Ureter (tissue), 1 donor: ENCODE results near the gene POLRMT. TPM values are rescaled to one million over a fixed set of nuclear protein-coding genes. Genes with fewer than 3 reads are reported as not detected.
"Not testable (repeated sequence)": the region's sequence is repeated elsewhere in the genome, so short reads cannot be mapped to it uniquely, and the experiment has no call there.

Experiments used
- DNase-seq: peaks from one replicate; pipeline ENCODE4 v3.0.0-alpha.2; 2020; ENCODE audit warnings: low spot score
- total RNA-seq: library from RNA; stranded (reverse); gene quantifications from one replicate; pipeline ENCODE4 v1.2.4, GENCODE V29; 2023
- donor health status: DM: yes; HTN: yes; CAD: no.

The POLRMT gene
- total RNA-seq, 1 donor from 2014 or later, result 56.4 TPM

DNA sequence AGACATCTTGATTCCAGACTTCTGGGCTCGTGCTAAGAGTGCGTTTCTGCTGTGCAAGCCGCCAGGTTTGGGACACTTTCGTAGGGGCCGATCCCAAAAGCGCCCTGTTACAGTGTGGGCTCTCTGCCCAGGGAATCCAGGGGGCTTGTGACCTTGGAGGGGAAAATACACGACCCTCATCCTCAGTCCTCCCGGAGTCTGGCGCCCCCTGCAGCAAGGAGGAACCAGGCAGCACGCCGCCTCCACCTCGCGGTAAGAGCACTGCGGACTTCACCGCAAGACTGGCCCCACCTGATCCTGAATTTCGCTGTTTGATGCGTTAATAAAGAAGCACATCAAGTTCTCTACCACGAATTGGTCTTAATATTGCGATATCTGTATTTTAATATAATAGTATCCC lies 5.2 kb downstream of the POLRMT start:
- no peak for DNase-seq

DNA sequence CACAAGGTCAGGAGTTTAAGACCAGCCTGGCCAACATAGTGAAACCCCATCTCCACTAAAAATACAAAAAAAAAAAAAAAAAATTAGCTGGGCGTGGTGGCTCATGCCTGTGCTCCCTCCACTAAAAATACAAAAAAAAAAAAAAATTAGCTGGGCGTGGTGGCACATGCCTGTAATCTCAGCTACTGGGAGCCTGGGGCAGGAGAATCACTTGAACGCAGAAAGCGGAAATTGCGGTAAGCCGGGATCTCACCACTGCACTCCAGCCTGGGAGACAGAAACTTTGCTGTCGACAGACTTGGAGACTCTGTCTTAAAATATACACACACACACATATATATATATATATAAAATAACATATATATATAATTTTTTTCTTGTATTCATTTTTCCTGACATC lies 6.8 kb downstream of the POLRMT start:
- not testable (repeated sequence) for DNase-seq

DNA sequence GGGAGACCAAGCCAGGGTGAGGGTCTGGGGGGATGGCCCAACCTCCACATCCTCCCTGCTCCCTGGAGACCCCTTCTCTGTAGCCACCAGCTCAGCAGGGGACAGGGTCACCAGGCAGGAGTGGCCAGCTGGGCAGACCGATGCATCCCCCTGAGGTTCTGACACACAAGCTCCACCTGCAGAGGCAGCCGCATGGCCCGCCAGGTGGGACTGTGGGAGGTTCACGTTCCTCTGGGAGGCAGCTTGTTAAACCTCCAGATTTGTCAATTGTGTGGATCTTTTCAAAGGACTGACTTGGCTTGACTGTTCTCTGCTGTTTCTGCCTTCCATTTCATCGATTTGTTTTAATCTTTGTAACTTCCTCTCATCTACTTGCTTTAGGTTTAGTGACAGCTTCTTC lies 8.1 kb downstream of the POLRMT start:
- DNase-seq, result no peak

DNA sequence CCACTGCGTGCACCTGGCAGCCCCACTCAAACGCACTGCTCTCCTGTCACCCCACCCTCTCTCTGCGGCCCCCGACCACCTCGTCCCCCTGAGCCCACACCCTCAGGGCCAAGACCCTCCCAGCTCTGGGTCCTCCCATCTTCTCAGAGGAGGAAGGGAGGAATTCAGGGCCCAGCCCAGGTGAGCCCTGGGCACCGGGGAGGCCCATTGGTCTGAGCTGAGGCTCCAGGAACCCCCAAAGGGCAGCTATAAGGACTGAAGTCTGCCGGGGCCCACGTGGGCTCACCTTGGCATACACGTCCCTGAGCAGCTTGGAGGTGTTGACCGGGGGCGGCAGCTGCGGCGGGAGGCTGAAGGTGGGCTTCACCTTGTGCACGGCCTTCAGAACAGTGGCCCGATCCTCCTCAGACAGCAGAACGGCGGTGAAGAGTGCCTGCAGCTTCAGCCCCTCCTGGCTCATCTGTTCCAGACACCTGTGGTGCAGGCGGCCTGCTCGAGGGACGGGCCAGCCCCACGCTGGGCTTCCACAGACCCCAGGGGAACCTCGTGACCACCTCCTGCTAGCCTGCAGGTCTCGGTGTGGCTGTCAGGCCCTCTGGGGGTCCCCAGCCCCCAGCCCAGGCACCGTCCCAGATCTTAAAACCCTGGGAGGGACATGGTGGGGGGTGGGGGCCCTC lies 8.8 kb downstream of the POLRMT start:
- DNase-seq, result no peak

DNA sequence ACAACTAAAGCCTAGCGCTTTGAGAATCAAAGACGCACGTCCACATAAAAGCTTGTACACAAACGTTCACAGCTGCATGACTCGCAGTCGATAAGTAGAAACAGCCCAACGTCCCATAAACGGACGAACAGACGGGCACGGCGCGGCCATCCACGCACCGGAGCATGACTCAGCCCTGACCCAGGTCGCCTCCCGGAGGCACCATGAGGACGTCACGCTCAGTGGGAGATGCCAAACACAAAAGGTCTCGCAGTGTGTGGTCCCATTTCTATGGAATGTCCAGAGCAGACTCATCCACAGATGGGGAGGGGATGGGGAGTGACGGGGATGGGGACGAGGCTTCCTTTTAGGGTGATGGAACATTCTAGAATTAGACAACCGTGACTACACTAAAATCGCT lies 9.4 kb downstream of the POLRMT start:
- no peak for DNase-seq

DNA sequence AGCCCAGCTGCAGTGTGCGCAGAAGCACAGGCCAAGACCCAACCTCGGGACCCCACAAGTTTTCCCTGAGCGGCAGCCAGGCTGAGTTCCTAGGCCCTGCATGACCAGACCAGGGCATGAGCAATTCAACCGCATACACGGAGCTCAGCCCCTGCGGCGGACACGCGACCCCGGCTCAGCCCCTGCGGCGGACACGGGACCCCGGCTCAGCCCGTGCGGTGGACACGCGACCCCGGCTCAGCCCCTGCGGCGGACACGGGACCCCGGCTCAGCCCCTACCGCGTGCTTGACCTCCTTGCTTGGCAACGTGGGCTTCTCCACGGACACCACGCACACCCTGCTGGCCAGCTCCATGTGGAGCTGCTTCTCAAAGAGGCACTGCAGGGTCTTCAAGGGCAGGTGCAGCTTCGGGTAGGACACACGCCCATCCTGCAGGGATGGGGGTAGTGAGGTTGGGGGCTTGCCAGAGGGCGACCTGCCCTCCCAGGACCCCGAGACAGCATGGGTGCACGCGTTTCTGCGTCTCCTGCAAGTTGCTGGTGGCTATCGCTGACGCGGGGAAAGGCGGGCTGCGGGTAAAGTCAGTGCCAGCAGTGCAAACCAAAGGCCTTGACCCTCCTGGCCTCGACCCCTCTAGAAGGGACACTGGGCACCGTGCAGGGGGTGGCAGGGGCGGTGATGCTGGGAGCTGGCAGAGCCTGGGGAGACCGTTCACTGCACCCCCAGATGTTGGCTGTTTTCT lies 10.0 kb downstream of the POLRMT start:
- DNase-seq, result no peak

DNA sequence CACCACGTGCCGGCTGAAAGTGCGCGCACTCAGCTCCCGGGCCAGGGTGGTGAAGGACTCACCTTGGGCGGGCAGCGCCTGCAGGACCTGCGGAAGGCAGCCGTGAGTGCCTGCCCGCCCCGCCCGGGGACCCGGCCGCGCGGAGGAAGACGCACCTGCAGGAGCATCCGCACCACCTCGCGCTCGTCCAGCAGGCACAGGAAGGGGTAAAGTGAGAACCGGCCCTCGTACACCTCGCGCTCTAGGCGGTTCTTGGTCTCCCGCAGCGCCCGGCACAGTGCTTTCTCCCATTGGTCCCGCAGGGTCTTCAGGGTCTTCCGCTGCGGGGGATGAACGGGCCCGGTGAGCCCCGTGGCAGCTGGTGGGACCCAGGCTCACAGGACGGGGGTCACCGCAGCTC lies 10.7 kb downstream of the POLRMT start:
- DNase-seq, result no peak

DNA sequence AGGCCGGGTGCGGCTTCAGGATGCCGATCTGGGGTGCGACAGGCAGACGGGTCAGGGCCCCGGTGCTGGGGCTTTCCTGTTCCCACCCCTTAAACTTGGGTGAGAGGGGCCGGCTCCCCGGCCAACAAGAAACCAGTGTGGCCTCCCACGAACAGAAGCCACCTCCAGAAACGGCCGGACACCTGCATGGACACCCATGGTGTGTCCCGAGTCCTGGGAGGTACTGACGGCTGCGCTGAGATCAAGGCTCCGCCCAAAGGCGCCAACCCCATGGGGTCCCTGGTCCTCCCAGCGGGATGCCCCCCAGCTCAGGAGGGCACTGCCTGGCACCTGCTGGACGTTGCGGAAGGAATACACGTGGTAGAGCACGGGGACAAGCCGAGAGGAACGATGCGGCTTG lies 11.5 kb downstream of the POLRMT start:
- no peak for DNase-seq

DNA sequence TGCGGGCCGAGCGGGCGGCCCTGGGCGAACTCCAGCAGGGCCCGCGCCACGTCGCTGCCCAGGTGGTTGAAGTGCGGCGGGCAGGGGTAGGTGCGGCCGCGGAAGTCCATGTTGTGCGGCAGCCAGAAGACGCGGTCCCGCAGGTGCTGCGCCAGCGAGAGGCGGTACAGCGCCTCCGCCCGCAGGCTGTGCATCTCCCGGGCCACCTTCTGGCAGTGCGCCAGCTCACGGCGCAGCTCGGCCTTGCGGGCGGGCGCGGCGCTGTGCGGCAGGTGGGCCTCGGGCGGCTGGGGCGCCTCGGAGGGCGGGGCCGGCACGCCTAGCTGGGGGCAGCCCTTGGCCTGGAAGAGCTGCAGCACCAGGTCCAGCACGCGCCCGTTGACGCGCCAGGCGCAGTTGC lies 12.1 kb downstream of the POLRMT start:
- DNase-seq, result not testable (repeated sequence)

DNA sequence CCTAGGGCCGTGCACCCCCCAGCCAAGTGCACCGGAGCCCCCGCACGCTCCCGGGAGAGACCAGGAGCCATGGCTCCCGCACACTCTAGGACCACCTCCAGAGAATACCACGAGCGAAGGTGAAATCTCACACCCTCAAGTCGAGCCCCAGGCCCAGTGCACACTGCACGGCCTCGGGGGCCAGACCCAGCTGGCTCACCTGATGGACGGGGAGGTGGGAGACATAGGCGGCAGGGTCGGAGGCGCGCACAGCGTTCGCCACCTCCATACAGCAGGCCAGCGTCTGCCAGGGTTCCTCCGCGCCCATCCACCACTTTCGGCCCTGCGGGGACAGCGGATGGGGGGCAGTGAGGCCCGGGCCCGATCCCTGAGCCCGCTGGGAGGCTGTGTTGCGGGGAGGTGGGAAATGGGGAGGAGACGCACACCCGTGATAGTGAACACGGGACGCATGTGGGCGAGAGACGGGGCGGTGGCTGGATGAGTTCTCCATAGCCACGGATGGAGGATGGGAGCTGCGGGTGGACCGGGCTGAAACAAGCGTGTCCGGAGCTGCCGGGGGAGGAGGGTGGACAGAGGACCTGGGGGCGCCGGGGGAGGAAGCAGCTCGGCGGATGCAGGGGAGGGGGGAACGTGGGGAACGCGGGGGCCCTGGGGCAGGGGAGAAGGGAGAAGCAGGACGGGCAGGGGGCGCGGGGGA lies 13.0 kb downstream of the POLRMT start:
- DNase-seq, result no peak

DNA sequence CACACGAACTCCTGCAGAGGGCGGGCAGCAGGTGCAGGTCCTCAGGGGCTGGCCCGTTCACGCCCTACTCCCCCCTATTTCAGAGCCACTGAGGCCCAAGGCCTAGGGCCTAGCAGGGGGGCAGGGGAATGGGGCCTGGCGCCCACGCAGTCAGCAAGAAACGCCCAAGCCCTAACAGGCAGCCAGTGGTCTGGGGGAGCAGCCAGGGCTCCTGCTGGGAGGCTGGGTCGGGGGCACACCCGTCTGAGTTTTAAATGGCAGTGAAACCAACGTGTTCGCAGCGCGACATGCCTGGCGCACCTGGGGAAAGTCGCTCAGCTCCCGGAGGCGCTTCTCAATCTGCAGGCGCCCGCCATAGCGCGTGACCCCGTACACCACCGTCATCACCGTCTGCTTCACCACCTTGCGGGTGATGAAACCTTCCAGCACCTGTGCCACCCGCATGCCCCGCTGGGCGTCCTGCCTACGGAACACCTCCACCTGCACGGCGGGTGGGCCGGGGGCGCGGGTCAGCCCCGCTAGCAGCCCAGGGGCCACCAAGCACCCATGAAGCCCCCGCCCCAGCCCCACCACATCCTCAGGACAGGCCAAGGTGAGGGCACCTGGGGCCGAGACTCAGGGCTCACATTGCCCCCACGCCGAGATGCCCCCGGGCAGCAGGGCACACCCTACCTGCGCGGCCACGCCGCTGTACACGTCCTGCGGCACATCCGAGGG lies 13.9 kb downstream of the POLRMT start:
- no peak for DNase-seq

DNA sequence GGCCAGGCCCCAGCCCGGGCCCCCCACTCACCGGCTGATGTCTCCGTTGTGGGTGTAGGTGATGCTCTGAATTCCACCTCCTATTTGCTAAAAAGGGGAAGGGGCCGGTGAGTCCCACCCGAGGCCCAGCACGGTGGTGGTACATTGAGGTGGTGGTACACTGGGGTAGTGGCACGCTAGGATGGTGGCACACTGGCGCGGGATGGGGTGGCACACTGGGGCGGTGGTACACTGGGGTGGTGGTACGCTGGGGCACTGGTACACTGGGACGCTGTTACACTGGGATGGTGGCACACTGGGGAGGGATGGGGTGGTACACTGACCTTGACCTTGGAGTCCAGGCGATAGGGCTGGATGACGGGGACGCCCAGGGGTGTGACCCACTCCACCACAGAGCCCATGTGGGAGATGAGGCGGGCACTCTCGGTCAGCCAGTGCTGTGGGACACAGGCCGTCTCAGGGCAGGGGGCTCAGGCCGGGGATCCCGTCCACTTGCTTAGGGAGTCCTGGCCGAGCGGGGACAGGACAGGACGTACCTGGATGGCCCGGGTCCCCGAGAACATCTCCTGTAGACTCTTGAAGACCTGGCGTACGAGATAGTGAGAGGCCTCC lies 14.6 kb downstream of the POLRMT start:
- no peak for DNase-seq

DNA sequence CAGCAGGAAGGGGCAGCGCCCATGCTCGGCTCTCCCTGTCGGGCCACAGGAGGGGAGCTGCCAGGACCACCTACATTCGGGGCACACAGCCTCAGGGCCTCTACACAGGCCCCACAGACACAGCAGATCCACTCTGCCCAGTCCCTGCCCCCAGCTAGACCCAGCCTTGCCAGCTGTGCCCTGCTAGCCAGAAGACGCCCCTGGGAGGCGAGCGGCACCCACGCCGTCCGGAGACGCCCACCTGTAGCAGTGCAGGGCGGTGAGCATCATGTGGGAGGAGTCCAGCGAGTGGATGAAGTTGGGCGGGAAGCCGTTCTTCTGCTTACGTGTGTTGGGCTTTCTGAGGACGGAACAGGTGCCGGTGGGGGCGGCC lies 15.1 kb downstream of the POLRMT start:
- no peak for DNase-seq

DNA sequence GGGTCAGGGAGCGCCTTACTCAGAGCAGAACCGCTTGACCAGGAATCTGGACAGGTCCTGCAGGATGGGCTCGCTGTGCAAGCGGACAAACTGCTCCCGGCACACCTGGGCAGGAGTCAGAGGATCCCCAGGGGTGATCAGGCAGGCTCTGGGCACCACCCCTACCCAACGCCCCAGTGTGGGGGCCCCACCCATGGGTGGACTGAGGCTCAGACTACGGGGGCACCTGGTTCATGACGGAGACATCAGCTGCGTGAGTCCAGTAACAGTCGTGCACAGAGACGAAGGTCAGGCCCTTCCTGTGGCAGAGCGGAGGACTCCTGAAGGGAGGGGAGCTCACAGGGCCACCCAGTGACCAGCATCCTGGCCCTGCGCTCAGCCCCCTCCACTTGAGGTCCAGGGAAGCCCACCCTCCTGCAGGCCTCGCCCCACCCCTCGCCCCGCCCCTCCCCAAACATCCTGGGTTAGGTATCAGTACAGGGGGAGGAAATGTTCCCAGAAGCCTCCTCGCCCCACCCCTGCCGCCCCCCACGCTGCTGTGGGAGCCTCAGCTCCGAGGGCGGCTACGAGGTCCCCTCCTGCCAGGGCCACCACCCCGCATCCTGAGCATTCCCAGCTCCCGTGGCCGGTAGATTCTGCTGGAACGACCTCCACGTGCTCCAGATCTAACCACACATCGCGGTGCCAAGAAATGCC lies 15.6 kb downstream of the POLRMT start:
- no peak for DNase-seq

DNA sequence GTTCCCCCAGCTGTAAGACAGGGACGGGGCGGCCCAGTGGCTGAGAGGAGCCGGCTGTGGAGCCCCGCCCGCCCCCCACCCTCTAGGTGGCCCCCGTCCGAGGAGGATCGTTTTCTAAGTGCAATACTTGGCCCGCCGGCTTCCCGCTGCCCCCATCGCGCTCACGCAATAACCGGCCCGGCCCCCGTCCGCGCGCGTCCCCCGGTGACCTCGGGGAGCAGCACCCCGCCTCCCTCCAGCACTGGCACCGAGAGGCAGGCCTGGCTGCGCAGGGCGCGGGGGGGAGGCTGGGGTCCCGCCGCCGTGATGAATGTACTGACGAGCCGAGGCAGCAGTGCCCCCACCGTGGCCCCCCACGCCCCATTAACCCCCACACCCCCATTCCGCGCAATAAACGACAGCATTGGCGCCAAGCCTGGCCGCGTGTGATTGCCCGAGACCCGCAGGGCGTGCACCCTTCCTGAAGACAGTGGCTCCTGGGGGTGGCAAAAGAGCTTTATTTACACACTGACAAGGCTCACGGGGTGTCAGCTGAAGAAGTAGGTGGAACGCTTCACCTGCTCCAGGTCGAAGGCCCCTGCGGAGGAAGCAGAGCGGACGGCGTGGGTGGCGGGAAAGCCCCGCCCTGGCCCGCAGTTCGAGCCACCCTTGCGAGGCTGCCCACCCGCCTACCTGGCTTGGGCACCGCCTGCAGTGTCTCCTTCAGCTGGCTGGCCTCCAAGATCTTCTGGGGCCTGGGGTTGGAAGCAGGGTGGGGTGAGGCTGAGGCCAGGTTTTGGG lies 16.4 kb downstream of the POLRMT start:
- DNase-seq, result no peak

DNA sequence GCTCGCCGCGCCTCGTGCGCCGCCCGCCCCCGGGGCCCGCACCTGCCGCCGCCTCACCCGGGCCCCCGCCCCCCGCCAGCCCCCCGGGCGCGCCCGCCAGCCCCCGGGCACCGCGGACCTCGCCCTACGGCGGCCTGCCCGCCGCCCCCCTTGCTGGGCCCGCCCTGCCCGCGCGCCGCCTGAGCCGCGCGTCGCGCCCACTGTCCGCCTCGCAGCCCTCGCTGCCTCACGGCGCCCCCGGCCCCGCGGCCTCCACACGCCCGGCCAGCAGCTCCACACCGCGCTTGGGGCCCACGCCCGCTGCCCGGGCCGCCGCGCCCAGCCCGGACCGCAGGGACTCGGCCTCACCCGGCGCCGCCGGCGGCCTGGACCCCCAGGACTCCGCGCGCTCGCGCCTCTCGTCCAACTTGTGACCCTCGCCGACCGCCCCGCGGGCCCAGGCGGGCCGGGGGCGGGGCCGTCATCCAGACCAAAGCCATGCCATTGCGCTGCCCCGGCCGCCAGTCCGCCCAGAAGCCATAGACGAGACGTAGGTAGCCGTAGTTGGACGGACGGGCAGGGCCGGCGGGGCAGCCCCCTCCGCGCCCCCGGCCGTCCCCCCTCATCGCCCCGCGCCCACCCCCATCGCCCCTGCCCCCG lies 17.2 kb downstream of the POLRMT start:
- DNase-seq, result no peak

DNA sequence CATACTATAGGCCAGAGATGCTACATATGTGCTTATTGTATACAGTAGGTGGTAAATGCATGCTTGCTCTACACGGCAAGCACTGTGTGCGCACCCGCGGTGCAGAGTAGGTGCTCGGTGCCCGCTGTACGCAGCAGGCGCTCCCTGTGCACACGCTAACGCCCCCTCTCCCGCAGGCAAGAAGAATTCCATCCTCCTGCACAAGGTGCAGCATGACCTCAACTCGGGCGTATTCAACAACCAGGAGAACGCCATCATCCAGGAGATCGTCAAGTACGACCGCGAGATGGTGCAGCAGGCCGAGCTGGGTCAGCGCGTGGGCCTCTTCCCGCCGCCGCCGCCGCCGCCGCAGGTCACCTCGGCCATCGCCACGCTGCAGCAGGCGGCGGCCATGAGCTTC lies 17.7 kb downstream of the POLRMT start:
- DNase-seq, result no peak

DNA sequence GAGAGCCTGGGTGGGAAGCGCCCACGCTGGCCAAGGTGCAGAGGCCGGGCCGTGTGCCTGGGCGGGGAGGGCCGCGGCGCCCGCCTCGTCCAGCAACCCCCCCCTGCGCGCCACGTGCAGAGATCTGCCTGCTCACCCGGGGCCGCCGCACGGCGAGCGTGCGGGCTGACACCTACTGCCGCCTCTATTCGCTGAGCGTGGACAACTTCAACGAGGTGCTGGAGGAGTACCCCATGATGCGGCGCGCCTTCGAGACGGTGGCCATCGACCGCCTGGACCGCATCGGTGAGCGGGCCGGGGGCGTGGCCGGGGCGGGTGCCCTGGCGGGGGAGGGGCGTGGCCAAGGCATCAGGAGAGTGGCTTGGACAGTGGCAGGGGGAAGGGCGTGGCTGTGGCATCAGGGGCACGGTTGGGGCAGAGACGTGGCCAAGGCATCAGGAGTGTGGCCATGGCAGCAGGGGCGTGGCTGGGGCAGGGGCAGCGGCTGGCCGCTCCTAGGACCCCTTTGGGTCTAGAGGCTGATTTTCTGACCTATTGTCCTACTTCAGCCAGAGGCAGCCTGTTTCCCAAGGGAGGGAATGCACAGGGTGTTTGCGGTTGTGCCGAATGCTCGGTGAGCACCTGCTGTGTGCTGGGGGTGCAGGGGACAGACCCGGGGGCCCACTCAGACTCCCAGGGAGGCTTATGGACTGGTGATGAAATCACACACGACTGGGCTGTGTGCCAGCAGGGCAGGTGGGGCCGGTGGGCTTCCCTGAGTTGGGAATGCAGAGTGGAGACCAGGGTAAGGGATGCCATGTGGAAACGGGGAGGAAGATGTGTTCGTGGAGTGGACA lies 19.4 kb downstream of the POLRMT start:
- no peak for DNase-seq

DNA sequence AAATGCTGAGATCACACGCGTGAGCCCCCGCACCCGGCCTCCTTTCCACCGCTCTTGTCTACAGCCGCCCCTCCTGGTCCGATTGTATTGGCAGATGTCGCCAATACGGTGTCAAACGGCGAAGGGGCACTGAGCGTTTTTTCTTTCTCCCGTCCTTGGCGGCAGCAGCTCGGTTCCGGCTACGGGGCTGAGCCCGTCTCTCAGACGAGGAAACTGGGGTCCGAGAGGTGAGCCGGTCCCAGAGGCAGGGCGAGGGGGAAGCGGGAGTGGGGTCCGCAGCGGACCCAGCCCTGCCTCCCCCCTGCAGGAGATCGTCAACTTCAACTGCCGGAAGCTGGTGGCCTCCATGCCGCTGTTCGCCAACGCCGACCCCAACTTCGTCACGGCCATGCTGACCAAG lies 20.4 kb downstream of the POLRMT start:
- no peak for DNase-seq
